Activated T-cell treated with anti-CD3 and anti-CD28 coated beads, Interleukin-2, amount 50 U/mL, for 1 hour (primary cell): Measurements from ENCODE around the gene POTEB.
"Not testable (repeated sequence)": the region's sequence is repeated elsewhere in the genome, so short reads cannot be mapped to it uniquely, and the experiment has no call there.

ENCODE experiments used
- DNase-seq: peaks from one replicate; pipeline ENCODE4 v3.0.0-alpha.2; 2020

Gene POTEB

DNA sequence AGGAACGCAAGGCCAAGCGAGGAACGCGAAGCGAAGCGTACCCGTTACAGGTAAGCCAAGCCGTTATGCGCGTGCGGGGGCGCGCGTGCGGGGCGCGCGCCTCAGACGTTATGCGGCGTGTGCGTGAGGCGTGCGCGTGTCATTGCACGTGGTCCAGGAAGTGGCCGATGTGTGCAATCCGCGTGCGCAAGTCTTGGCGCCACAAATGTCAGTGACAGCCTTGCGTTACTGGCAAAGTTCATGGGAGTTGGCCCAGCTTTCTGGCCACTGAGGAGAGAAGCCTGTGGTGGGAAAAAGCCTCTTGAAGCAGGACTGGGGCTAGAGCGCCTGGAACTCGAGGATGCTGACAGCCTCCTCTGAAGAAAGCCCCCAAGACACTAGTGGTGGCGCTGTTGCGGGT lies at the start of gene POTEB:
TSS of gene POTEB (minus strand) at position 101 of the 400 bp plus-strand sequence. CDS start 489 bp downstream, outside the sequence.
- DNase-seq = not testable (repeated sequence)

DNA sequence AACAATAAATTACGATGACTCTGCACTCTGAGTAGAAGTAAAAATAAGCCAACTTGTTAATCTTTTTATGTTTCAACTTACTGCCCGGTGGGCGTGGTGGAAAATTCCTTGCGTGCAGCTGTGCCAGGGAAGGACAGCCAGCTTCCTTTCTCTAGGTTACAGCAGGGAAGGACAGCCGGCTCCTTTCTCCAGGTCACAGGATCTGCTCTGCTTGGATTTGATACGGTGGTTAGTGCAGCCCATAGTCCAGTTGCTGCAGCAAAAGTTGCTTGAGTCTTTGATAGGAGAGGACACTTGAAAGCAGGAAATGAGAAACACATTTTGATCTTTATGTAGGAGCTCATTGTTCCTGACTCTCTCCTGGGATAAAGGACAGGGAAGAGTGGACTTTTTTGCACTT lies 13.4 kb upstream of the POTEB start:
- DNase-seq = not testable (repeated sequence)

DNA sequence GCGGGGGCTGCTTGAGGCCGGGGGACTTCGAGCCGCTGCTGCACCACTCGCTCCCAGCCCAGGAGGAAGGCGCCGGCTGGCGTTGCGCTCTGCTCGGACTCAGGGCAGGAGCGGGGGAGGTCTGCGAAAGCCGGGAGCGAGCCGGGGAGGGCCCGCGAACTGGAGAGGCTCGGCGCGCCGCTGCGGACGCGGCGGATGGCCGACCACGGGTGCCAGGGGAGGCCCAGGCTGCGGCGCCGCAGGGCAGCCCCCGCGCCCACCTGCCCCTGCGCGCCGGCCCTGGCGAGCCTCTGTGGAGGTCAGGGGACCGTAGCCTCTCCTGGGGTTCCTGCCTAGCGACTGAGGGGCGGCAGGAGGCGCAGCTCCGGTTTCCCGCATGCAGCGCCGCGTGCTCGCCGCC lies 12.0 kb upstream of the POTEB start:
- DNase-seq = not testable (repeated sequence)

DNA sequence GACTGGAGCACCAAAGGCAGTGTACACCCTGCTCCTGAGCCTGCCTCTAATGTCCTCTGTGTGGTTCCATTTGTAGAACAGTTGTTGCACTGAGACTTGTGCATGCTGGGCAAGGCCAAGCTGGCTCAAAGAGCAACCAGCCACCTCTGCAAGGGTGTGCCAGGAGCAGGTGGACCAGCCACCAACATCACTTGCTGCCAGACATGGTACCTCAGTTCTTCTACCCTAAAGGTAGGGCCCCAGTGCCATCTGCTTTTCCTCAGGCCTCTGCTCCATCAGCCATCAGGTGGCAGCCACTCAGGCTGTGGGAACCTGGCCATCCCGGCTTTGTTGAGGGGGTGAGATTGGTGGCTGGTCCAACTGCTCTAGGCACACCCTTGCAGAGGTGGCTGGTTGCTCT lies 38.7 kb downstream of the POTEB start:
- not testable (repeated sequence) for DNase-seq
